ENCODE results near the gene TRMT1.

Gene TRMT1

DNA sequence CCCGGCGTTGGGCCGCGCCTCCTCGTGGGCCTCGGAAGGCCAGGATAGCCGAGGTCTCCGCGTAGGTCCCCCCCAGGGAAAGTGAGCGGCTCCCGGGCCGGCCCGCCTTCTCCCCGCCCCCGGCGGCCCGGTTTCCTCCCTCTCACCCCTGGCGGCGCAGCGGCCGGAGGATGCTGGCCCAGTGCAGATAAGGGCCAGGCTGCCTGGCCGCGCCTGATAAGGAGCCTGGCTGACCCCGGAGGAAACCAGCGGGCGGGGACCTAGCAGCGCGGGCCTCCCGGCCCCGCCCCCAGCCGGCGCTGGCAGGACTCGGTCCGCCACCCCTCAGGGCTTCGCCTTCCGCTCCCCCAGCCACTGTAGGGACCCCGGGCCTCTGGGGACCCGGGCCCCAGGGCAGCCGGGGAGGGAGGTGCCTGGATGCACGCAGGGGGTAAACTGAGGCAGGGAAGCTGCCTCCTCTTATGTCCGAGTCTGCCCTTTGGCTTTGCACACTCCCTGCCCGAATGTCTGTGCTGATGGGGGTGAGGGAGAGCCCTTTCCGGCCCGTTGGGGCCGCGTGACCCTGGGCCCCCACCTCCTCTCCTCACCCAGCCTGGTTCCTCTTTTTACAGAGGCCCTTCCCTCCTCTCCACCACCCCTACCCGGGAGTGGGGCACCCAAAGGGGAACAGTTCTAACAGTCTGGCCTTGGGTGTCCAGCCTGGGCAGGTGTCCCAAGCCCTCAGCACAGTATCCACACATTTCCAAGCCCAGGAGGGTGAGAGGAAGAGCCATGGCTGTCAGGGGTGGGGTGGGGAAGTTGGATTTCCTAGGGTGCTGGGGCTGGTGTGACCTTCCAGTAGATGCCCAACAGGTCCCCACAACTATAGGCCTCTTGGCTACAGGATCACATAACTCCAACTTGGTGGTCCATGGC lies 13.6 kb downstream of the TRMT1 start, which contains the start of gene LYL1:
TSS of gene LYL1 (minus strand) at position 193 of the 915 bp plus-strand sequence. CDS start 1,687 bp downstream, outside the sequence.
- DNase-seq (ENCODE audit: extremely low read depth, low read depth): no peak
- no peak; the same call in 1 of the 2 replicates for TF ChIP-seq CTCF (IDR thresholded peaks at IDR 0.05; ENCODE audit: low read depth, low read length)

- no peak for TF ChIP-seq CTCF (IDR thresholded peaks at IDR 0.05; ENCODE audit: low read depth, low read length)
- DNase-seq (ENCODE audit: extremely low read depth, low read depth): no peak
Observed at GRCh38 chr19:13102416-13102665, 14.2 kb downstream of the TRMT1 start.

GRCh38 chr19:13101590-13102415 lies 14.7 kb downstream of the TRMT1 start:
- no peak for DNase-seq (ENCODE audit: extremely low read depth, low read depth)
- TF ChIP-seq CTCF (IDR thresholded peaks at IDR 0.05; ENCODE audit: low read depth, low read length): no peak

DNA sequence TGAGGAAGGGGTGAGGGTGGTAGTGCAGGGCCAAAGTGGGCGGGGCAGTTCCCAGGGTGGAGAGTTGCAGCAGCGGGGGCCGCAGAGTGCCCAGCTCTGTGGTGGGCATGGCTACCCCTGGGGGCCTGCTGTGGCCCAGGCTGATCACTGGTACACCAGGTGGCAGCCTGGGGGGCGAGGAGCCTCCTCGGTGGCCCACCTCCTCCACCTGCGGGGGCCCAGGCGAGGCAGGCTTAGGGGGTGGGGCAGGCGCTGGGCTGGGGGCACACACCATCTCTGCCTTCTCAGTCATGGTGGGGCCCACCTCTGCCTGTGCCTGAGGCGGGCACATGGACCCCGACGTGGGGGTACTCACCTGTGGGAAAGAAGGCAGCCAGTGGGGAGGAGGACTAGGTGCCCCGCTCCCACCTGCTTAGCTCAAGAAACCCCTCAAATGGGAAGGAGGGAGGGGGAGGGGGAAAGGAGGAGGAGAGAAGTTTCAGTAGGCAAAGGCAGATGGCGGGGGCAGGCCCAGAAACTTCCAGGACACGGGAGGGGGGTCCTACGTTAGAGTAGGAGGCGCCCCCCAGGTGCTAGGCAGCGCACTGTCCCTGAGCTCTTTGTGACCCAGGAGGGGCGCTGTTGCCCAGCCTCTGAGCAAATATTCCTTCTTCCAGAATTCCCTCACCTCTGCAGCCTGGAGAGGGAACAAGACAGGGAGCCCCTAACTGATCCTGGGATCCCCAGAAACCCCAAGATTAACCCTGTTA lies 15.5 kb downstream of the TRMT1 start:
- no peak for DNase-seq (ENCODE audit: extremely low read depth, low read depth)
- peak; percentile 23 for TF ChIP-seq CTCF (IDR thresholded peaks at IDR 0.05; ENCODE audit: low read depth, low read length)

GRCh38 chr19:13100031-13100588 lies 16.4 kb downstream of the TRMT1 start:
- no peak for DNase-seq (ENCODE audit: extremely low read depth, low read depth)
- no peak for TF ChIP-seq CTCF (IDR thresholded peaks at IDR 0.05; ENCODE audit: low read depth, low read length)

- no peak for TF ChIP-seq CTCF (IDR thresholded peaks at IDR 0.05; ENCODE audit: low read depth, low read length)
- no peak for DNase-seq (ENCODE audit: extremely low read depth, low read depth)
Observed at GRCh38 chr19:13099073-13099999, 17.2 kb downstream of the TRMT1 start.
